K562 (cell line): ENCODE results near the gene SPIRE1. TPM values are rescaled to one million over a fixed set of nuclear protein-coding genes. Genes with fewer than 3 reads are reported as not detected.

ENCODE experiments used
- DPF2 ChIP-seq: fragments of 450-650 bp; IDR thresholded peaks from 2 replicates; pipeline ENCODE4 v1.6.1; 2016
- FOXK1 ChIP-seq: sonication (generic); formaldehyde crosslinking; IDR thresholded peaks from 2 replicates; pipeline ENCODE4 v1.8.0; 2022; ENCODE audit warnings: missing genetic modification reagents, mild to moderate bottlenecking, borderline replicate concordance
- HLTF ChIP-seq: fragments of 450-650 bp; IDR thresholded peaks from 2 replicates; pipeline ENCODE4 v1.6.1; 2016
- KAT2B ChIP-seq: IDR thresholded peaks from one replicate; pipeline ENCODE4 v1.6.1; 2012; ENCODE audit warnings: low read depth, mild to moderate bottlenecking, control low read depth, inconsistent platforms, low read length, moderate library complexity
- MTF1 ChIP-seq: fragments of 250-450 bp; sonication (Bioruptor Pico); IDR thresholded peaks from 2 replicates; pipeline ENCODE4 v1.9.0; 2021; ENCODE audit warnings: moderate library complexity, mild to moderate bottlenecking, inconsistent platforms, borderline replicate concordance
- NCOA4 ChIP-seq: fragments of 450-650 bp; IDR thresholded peaks from 2 replicates; pipeline ENCODE4 v1.6.1; 2018; ENCODE audit warnings: mild to moderate bottlenecking; ENCODE audit not compliant: partially characterized antibody
- NR4A1 ChIP-seq, 2 experiments: fragments of 250-450 bp in 1 of 2; fragments of 450-650 bp in 1 of 2; sonication (Bioruptor Pico) in 1 of 2; IDR thresholded peaks; 2 replicates each; pipeline versions ENCODE4 v1.4.0 to v1.6.1; 2016 to 2020; ENCODE audit warnings: mild to moderate bottlenecking in 2 of 2, missing compliant biosample characterization in 1 of 2, missing genetic modification characterization in 1 of 2, moderate library complexity in 1 of 2
- REST ChIP-seq, 2 experiments: fragments of 450-650 bp; formaldehyde crosslinking in 1 of 2; IDR thresholded peaks; 2 replicates each; pipeline versions ENCODE4 v1.4.0 to v1.6.1; 2014 to 2020; ENCODE audit warnings: mild to moderate bottlenecking in 2 of 2, borderline replicate concordance in 1 of 2, low read depth in 1 of 2
- SIN3B ChIP-seq: fragments of 450-650 bp; IDR thresholded peaks from 2 replicates; pipeline ENCODE4 v1.6.1; 2017; ENCODE audit warnings: low read depth, mild to moderate bottlenecking, moderate library complexity
- XRCC4 ChIP-seq: IDR thresholded peaks from one replicate; pipeline ENCODE4 v1.6.1; 2011; ENCODE audit not compliant: insufficient read depth, insufficient read length; ENCODE audit errors: extremely low read depth
- ZNF197 ChIP-seq: fragments of 200-800 bp; sonication (Bioruptor generic); IDR thresholded peaks from 2 replicates; pipeline ENCODE4 v1.6.1; 2016; ENCODE audit warnings: low read depth, missing genetic modification characterization, missing compliant biosample characterization
- polyA plus RNA-seq, 8 experiments: library from polyadenylated mRNA; depleted of rRNA in 4 of 8; stranded (reverse) in 5 of 8; unstranded in 3 of 8; fragments of >200 nt; fragmentation: Nextera tagmentation in 2 of 8; fragmentation: Illumina TruSeq in 1 of 8; extraction: Ambion mirVana in 2 of 8; extraction: Trizol in 1 of 8; gene quantifications; 2 replicates each; pipeline versions ENCODE4 v1.2.1 to v1.2.3, GENCODE V29; 2011 to 2014; ENCODE audit warnings: inconsistent platforms in 1 of 8, missing spikeins in 1 of 8
- total RNA-seq, 7 experiments: library from RNA; depleted of rRNA in 6 of 7; stranded (reverse); fragments of >200 nt in 6 of 7; fragmentation: Illumina TruSeq in 2 of 7; extraction: Trizol in 2 of 7; gene quantifications; 2 replicates each; pipeline versions ENCODE4 v1.2.1 to v1.2.3, GENCODE V29; 2011 to 2021; ENCODE audit warnings: low replicate concordance in 1 of 7
- TF ChIP-seq, protein P1 (sequence below): fragments of 450-650 bp; conservative IDR thresholded peaks from 2 replicates; pipeline ENCODE4 v1.6.1; 2016; ENCODE audit warnings: missing genetic modification characterization, low read depth, mild to moderate bottlenecking, missing compliant biosample characterization, moderate library complexity
- TF ChIP-seq, protein P2 (sequence below): sonication (generic); formaldehyde crosslinking; IDR thresholded peaks from 2 replicates; pipeline ENCODE4 v1.8.1; 2022; ENCODE audit warnings: missing genetic modification reagents

Gene SPIRE1
- total and polyA plus RNA-seq, 9 of the 15 experiments (the other 6 are each of a cell fraction or from before 2014, with no cell fraction given), result 2.9 to 14.0 (median 10.2) TPM

DNA sequence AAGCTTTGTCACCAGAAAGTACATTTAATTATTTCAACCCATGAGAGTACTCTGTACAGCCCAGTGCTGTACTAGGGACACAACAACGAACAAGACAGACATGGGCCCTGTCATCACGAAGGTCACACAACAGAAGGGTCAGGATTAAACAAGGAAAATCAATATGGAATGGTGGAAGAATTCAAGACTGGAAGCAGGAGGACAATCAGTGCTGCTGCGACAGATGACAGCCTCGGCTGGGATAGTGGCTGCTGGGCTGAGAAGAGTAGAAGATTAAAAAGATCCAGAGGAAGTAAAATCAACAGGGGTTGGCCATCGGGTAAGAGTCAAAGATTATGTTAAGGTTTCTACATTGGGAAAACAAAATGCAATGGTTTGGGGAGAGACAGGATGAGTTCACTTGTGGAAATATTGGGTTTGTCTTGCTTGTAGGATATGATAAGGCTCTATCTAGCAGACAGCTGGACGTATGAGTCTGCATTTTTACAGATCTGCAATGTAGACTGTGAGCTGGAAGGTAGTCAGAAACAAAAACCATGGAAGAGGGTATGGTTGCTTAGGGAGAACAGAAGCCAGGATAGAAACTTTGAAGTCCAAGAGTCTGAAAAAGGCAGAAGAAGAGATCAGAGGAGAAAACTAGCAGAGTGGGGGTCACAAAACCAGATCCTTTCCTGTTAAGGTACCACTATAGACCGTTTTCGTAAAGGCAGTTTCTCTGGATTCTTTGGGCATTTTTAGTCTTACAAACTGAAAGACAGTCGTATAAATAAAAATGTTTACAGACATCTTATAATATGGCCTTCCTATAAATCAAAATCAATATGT is 166.1 kb downstream of the SPIRE1 start (continued):
- TF ChIP-seq SIN3B (no peak), NR4A1 (CRISPR knock-in tag; IDR thresholded peaks at IDR 0.05) (no peak), NR4A1 (tag; IDR thresholded peaks at IDR 0.05) (peak; percentile 48; the same call in 1 of the 2 replicates), MTF1 (CRISPR knock-in tag) (no peak), NCOA4 (no peak), FOXK1 (CRISPR knock-in tag) (no peak), HLTF (no peak), XRCC4 (no peak), REST (IDR thresholded peaks at IDR 0.05; ENCODE audit: borderline replicate concordance) (no peak), REST (CRISPR knock-in tag; IDR thresholded peaks at IDR 0.05; ENCODE audit: low read depth) (no peak), ZNF197 (CRISPR knock-in tag) (peak; percentile 75), DPF2 (peak; percentile 99), KAT2B (no peak)
- TF ChIP-seq, protein P1, sequence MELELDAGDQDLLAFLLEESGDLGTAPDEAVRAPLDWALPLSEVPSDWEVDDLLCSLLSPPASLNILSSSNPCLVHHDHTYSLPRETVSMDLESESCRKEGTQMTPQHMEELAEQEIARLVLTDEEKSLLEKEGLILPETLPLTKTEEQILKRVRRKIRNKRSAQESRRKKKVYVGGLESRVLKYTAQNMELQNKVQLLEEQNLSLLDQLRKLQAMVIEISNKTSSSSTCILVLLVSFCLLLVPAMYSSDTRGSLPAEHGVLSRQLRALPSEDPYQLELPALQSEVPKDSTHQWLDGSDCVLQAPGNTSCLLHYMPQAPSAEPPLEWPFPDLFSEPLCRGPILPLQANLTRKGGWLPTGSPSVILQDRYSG (tag), result 0 out of 2 replicates have a peak, but pooled peaks have one; percentile 18
- TF ChIP-seq, protein P2, sequence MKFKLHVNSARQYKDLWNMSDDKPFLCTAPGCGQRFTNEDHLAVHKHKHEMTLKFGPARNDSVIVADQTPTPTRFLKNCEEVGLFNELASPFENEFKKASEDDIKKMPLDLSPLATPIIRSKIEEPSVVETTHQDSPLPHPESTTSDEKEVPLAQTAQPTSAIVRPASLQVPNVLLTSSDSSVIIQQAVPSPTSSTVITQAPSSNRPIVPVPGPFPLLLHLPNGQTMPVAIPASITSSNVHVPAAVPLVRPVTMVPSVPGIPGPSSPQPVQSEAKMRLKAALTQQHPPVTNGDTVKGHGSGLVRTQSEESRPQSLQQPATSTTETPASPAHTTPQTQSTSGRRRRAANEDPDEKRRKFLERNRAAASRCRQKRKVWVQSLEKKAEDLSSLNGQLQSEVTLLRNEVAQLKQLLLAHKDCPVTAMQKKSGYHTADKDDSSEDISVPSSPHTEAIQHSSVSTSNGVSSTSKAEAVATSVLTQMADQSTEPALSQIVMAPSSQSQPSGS (CRISPR knock-in tag), result no peak
